NCI-H146 treated with DMSO at 0.1 percent for 48 hours (cell line): ENCODE data around the gene PES1.
"Not testable (repeated sequence)": the region's sequence is repeated elsewhere in the genome, so short reads cannot be mapped to it uniquely, and the experiment has no call there.

Source experiments
- DNase-seq: peaks from one replicate; lab custom pipeline; 2025; ENCODE audit not compliant: unreplicated experiment; lab: John Stamatoyannopoulos, UW

The PES1 gene

GRCh38 chr22:30556388-30556787 lies 35.3 kb downstream of the PES1 start:
- no peak for DNase-seq

GRCh38 chr22:30555282-30556210 lies 36.2 kb downstream of the PES1 start:
- no peak for DNase-seq

GRCh38 chr22:30553971-30554370 lies 37.7 kb downstream of the PES1 start:
- DNase-seq: no peak

GRCh38 chr22:30552719-30553118 lies 39.0 kb downstream of the PES1 start:
- DNase-seq: no peak

GRCh38 chr22:30551813-30552212 lies 39.9 kb downstream of the PES1 start:
- not testable (repeated sequence) for DNase-seq

GRCh38 chr22:30547188-30547587 lies 44.5 kb downstream of the PES1 start:
- no peak for DNase-seq

- no peak for DNase-seq
Measured at GRCh38 chr22:30546616-30547015, 45.1 kb downstream of the PES1 start, which contains the start of gene SEC14L6. SEC14L6 (minus strand) TSS chr22:30546741; CDS start chr22:30546682, 59 bp downstream.

- DNase-seq: no peak
Measured at GRCh38 chr22:30542811-30543188, 48.9 kb downstream of the PES1 start.

- no peak for DNase-seq
Measured at GRCh38 chr22:30541961-30542810, 49.5 kb downstream of the PES1 start.

- not testable (repeated sequence) for DNase-seq
Measured at GRCh38 chr22:30541511-30541910, 50.2 kb downstream of the PES1 start.

- no peak for DNase-seq
Measured at GRCh38 chr22:30539368-30539767, 52.3 kb downstream of the PES1 start.

- no peak for DNase-seq
Measured at GRCh38 chr22:30538280-30538679, 53.4 kb downstream of the PES1 start.

- no peak for DNase-seq
Measured at GRCh38 chr22:30537083-30537731, 54.5 kb downstream of the PES1 start.

GRCh38 chr22:30535182-30535581 lies 56.5 kb downstream of the PES1 start:
- DNase-seq: no peak

- no peak for DNase-seq
Measured at GRCh38 chr22:30531651-30532608, 59.8 kb downstream of the PES1 start.

- no peak for DNase-seq
Measured at GRCh38 chr22:30526656-30527055, 65.1 kb downstream of the PES1 start.
